Chondrocyte (in vitro differentiated cells): ENCODE results near the gene OCRL. TPM values are rescaled to one million over a fixed set of nuclear protein-coding genes. Genes with fewer than 3 reads are reported as not detected.

Source experiments
- DNase-seq: peaks from one replicate; pipeline ENCODE4 v3.0.0; 2021; ENCODE audit warnings: mixed read lengths, low spot score
- H3K27ac Mint-ChIP-seq: one replicate; pipeline ENCODE4 v1.8.0; 2021; ENCODE audit warnings: mild to moderate bottlenecking, moderate library complexity, mixed read lengths; ENCODE audit not compliant: unreplicated experiment
- H3K27me3 Mint-ChIP-seq: 2 replicates; pipeline ENCODE4 v1.8.0; 2021; ENCODE audit warnings: low read depth, mixed read lengths
- H3K36me3 Mint-ChIP-seq: 2 replicates; pipeline ENCODE4 v1.8.0; 2021; ENCODE audit warnings: low read depth, mixed read lengths
- H3K4me1 Mint-ChIP-seq: 2 replicates; pipeline ENCODE4 v1.8.0; 2021; ENCODE audit warnings: low read depth, mild to moderate bottlenecking, mixed read lengths
- H3K4me3 Mint-ChIP-seq: one replicate; pipeline ENCODE4 v1.8.0; 2021; ENCODE audit warnings: mild to moderate bottlenecking, moderate library complexity, mixed read lengths; ENCODE audit not compliant: unreplicated experiment
- H3K9me3 Mint-ChIP-seq: 2 replicates; pipeline ENCODE4 v1.8.0; 2021; ENCODE audit warnings: low read depth, mixed read lengths
- CTCF ChIP-seq: fragments of 200-600 bp; sonication (generic); IDR thresholded peaks from 2 replicates; pipeline ENCODE4 v1.5.0; 2021; ENCODE audit warnings: antibody characterized with exemption, mild to moderate bottlenecking, moderate library complexity
- total RNA-seq: library from RNA; stranded (reverse); gene quantifications from 3 replicates; pipeline ENCODE4 v1.2.1, GENCODE V29; 2021

The OCRL gene
- total RNA-seq, 1 donor from 2014 or later, result 58.9 TPM

GRCh38 chrX:129585167-129585566 is 45.1 kb downstream of the OCRL start:
- Mint-ChIP-seq H3K27me3 (no peaks in the 10 kb centered on the region), H3K36me3 (peaks cover 29% of the 10 kb centered on the region), H3K27ac (peak overlapping the region; percentile 84), H3K9me3 (no peaks in the 10 kb centered on the region), H3K4me3 (no peak overlapping the region), H3K4me1 (peaks cover 40% of the 10 kb centered on the region)
- no peak for DNase-seq
- no peak for TF ChIP-seq CTCF

DNA sequence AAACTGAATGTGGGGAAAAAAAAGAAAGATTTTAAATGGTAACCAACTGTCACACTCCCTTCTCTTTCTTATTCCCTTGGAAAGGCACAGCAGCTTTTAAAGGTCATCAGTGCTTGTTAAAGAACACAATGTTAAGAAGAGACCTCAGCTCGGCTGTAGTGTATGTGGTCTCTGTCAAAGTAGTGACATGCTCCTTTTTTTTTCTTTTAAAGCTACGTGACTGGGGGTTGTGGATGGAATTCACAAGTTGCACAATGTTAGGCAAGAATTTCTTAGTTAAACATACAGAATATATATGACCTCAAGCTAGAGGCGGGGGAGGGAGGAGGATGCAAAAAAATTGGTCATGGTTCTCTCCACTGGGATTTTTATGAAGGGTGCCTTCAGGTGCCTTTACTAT is 45.6 kb downstream of the OCRL start:
- H3K4me1 Mint-ChIP-seq, result peaks cover 40% of the 10 kb centered on the region
- peaks cover 30% of the 10 kb centered on the region for H3K36me3 Mint-ChIP-seq

DNA sequence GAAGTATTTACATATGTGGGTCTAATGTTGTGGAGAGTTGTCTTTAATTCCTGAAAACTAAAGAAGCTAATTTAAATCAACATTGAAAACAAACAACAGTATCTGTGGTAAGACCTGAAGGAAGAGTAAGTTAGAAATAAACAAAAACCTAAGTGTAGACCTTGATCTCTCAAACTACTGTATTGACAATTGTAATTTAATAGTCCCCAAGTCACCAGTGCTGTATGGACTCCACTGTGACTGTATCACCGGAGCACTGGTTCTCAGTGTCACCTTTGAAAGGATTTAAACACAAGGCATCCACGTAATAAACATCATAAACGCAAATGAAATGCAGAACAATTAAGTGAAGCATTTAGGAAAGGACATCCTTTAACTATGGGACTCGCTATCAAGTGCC is 46.4 kb downstream of the OCRL start:
- Mint-ChIP-seq H3K36me3 (peaks cover 34% of the 10 kb centered on the region), H3K4me1 (peaks cover 40% of the 10 kb centered on the region), H3K4me3 (no peak overlapping the region), H3K9me3 (no peaks in the 10 kb centered on the region), H3K27me3 (no peaks in the 10 kb centered on the region), H3K27ac (peak overlapping the region; percentile 84)
- no peak for TF ChIP-seq CTCF
- DNase-seq, result no peak

More for the DNA sequence above, 45.6 kb downstream of the OCRL start:
- Mint-ChIP-seq H3K4me3 (no peak overlapping the region), H3K27me3 (no peaks in the 10 kb centered on the region), H3K9me3 (no peaks in the 10 kb centered on the region), H3K27ac (peak overlapping the region; percentile 84)
- no peak for DNase-seq
- no peak for TF ChIP-seq CTCF

- Mint-ChIP-seq H3K4me1 (peaks cover 18% of the 10 kb centered on the region), H3K27me3 (no peaks in the 10 kb centered on the region), H3K36me3 (peaks cover 31% of the 10 kb centered on the region), H3K9me3 (no peaks in the 10 kb centered on the region), H3K27ac (no peak overlapping the region), H3K4me3 (no peak overlapping the region)
- no peak for TF ChIP-seq CTCF
- no peak for DNase-seq
Observed at GRCh38 chrX:129590596-129590995, 50.5 kb downstream of the OCRL start.

DNA sequence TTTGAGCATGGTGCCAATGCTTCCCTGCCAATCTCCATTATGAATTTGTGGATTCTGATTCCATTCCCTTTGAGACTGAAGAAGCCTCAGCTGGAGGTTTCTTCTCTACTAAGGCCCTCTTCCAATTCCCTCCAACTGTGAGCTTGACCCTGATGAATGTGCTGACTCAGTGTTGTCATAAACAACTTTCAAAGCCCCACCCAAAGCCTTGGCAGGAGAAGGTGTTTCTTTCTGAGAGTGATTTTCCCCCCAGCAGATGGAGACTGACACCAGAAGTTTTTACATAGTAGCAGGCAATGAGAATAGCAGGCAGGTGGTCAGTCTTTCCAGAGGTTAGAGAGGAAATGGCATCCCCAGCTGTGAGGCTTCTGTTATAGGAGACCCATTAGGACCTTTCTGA is 53.1 kb downstream of the OCRL start:
- Mint-ChIP-seq H3K36me3 (peaks cover 23% of the 10 kb centered on the region), H3K9me3 (no peaks in the 10 kb centered on the region), H3K27ac (no peak overlapping the region), H3K4me3 (no peak overlapping the region), H3K27me3 (no peaks in the 10 kb centered on the region), H3K4me1 (peaks cover 8% of the 10 kb centered on the region)
- no peak for TF ChIP-seq CTCF
- no peak for DNase-seq
